IMR-90 (cell line): ENCODE measurements around the gene LDB2. TPM values are rescaled to one million over a fixed set of nuclear protein-coding genes. Genes with fewer than 3 reads are reported as not detected.

Experiments
- ATAC-seq: fragments of 200-7000 bp; cut with Tn5 transposase; 2 replicates; pipeline ENCODE4 v1.9.1; 2020; ENCODE audit warnings: low read depth, mild to moderate bottlenecking, moderate library complexity
- BruUV-seq: library from RNA; stranded (reverse); fragments of 400-500 nt; replicated peaks from 2 replicates; lab custom pipeline; 2021; lab: Mats Ljungman, UMichigan
- CTCF ChIA-PET: fragments of 300-600 bp; formaldehyde crosslinking; extraction: SDS; loops from one replicate; lab custom pipeline; 2021; ENCODE audit warnings: antibody characterized with exemption; lab: Yijun Ruan, JAX
- POLR2A ChIA-PET: fragments of 300-600 bp; sonication (Branson Sonifier 250); formaldehyde crosslinking; loops from one replicate; lab custom pipeline; 2022; ENCODE audit warnings: antibody characterized with exemption; ENCODE audit not compliant: unreplicated experiment; lab: Charles Lee
- DNase-seq: peaks from one replicate; pipeline ENCODE4 v3.0.0; 2013
- H2AFZ ChIP-seq: replicated peaks from 2 replicates; pipeline ENCODE3; 2013; ENCODE audit warnings: low read length, mild to moderate bottlenecking; ENCODE audit not compliant: poor library complexity
- H2AK5ac ChIP-seq: 2 replicates; pipeline ENCODE4 v1.6.1; 2013; ENCODE audit warnings: low read depth, low read length, inconsistent platforms
- H2AK9ac ChIP-seq: replicated peaks from 2 replicates; pipeline ENCODE3; 2013; ENCODE audit warnings: mild to moderate bottlenecking, low read depth, low read length, moderate library complexity; ENCODE audit not compliant: poor library complexity
- H2BK120ac ChIP-seq: 2 replicates; pipeline ENCODE4 v1.6.1; 2013; ENCODE audit warnings: low read depth, low read length, inconsistent platforms
- H2BK15ac ChIP-seq: 3 replicates; pipeline ENCODE4 v1.6.1; 2013; ENCODE audit warnings: low read depth, low read length, inconsistent platforms
- H2BK20ac ChIP-seq: 2 replicates; pipeline ENCODE4 v1.6.1; 2013; ENCODE audit warnings: low read depth, mild to moderate bottlenecking, inconsistent platforms, low read length, moderate library complexity
- H2BK5ac ChIP-seq: 2 replicates; pipeline ENCODE4 v1.6.1; 2013; ENCODE audit warnings: mild to moderate bottlenecking, low read depth, low read length, inconsistent platforms; ENCODE audit not compliant: poor library complexity, severe bottlenecking
- H3K14ac ChIP-seq: replicated peaks from 2 replicates; pipeline ENCODE4 v1.6.1; 2013; ENCODE audit warnings: low read depth, low read length, inconsistent platforms
- H3K18ac ChIP-seq: 2 replicates; pipeline ENCODE4 v1.6.1; 2013; ENCODE audit warnings: low read depth, low read length, control low read depth
- H3K23ac ChIP-seq: 2 replicates; pipeline ENCODE4 v1.6.1; 2013; ENCODE audit warnings: low read depth, low read length, inconsistent platforms
- H3K27ac ChIP-seq: 2 replicates; pipeline ENCODE4 v1.5.1; 2013; ENCODE audit warnings: mild to moderate bottlenecking, control low read depth, low read length; ENCODE audit not compliant: insufficient read depth
- H3K27me3 ChIP-seq: 2 replicates; pipeline ENCODE4 v1.6.1; 2013; ENCODE audit warnings: low read length; ENCODE audit not compliant: control insufficient read depth, insufficient read depth
- H3K36me3 ChIP-seq: 2 replicates; pipeline ENCODE4 v1.6.1; 2013; ENCODE audit warnings: low read length, mixed read lengths; ENCODE audit not compliant: control insufficient read depth, insufficient read depth
- H3K4ac ChIP-seq: 2 replicates; pipeline ENCODE4 v1.6.1; 2013; ENCODE audit warnings: low read depth, low read length, inconsistent platforms
- H3K4me1 ChIP-seq: 2 replicates; pipeline ENCODE4 v1.6.1; 2013; ENCODE audit warnings: low read length, mixed read lengths; ENCODE audit not compliant: control insufficient read depth, insufficient read depth
- H3K4me2 ChIP-seq: 2 replicates; pipeline ENCODE4 v1.6.1; 2013; ENCODE audit warnings: low read depth, mild to moderate bottlenecking, control low read depth, low read length, moderate library complexity
- H3K4me3 ChIP-seq: 2 replicates; pipeline ENCODE4 v1.5.1; 2013; ENCODE audit warnings: low read depth, mild to moderate bottlenecking, control low read depth, low read length, moderate library complexity; ENCODE audit not compliant: insufficient read depth
- H3K56ac ChIP-seq: 2 replicates; pipeline ENCODE4 v1.6.1; 2013; ENCODE audit warnings: low read length, inconsistent platforms; ENCODE audit not compliant: insufficient read depth; ENCODE audit errors: extremely low read depth
- H3K79me1 ChIP-seq, 2 experiments: 2 replicates each; pipeline ENCODE4 v1.6.1; 2013; ENCODE audit warnings: low read length in 2 of 2, inconsistent platforms in 1 of 2, low read depth in 1 of 2
- H3K9ac ChIP-seq: 2 replicates; pipeline ENCODE4 v1.6.1; 2013; ENCODE audit warnings: low read depth, low read length, control low read depth
- H3K9me1 ChIP-seq: 2 replicates; pipeline ENCODE4 v1.6.1; 2013; ENCODE audit warnings: low read length, inconsistent platforms; ENCODE audit not compliant: insufficient read depth
- H3K9me3 ChIP-seq: 2 replicates; pipeline ENCODE4 v1.6.1; 2013; ENCODE audit warnings: low read length; ENCODE audit not compliant: control insufficient read depth, insufficient read depth
- H4K20me1 ChIP-seq: 2 replicates; pipeline ENCODE4 v1.6.1; 2013; ENCODE audit warnings: low read length, inconsistent platforms; ENCODE audit not compliant: insufficient read depth
- H4K5ac ChIP-seq: 2 replicates; pipeline ENCODE4 v1.6.1; 2013; ENCODE audit warnings: mild to moderate bottlenecking, low read depth, low read length, control low read depth
- H4K8ac ChIP-seq, 2 experiments: 2 replicates each; pipeline ENCODE4 v1.6.1; 2013; ENCODE audit warnings: low read depth in 2 of 2, low read length in 2 of 2, control low read depth in 1 of 2, inconsistent platforms in 1 of 2
- H4K91ac ChIP-seq: 2 replicates; pipeline ENCODE4 v1.6.1; 2013; ENCODE audit warnings: low read depth, low read length, inconsistent platforms; ENCODE audit not compliant: insufficient read depth
- CEBPB ChIP-seq: IDR thresholded peaks from 2 replicates; pipeline ENCODE4 v1.6.1; 2012; ENCODE audit warnings: low read depth, low read length, improper control_type of control experiment
- MAFK ChIP-seq: IDR thresholded peaks from 2 replicates; pipeline ENCODE4 v1.6.1; 2012; ENCODE audit warnings: low read depth, low read length, improper control_type of control experiment
- RCOR1 ChIP-seq: IDR thresholded peaks from 2 replicates; pipeline ENCODE4 v1.6.1; 2012; ENCODE audit warnings: mild to moderate bottlenecking, low read length, improper control_type of control experiment; ENCODE audit not compliant: insufficient replicate concordance
- WGBS, 2 experiments: methylation state at CpG; one replicate each; pipeline versions ENCODE4 v1.1.5 to v1.1.7; 2013; ENCODE audit warnings: missing lambda C conversion rate in 2 of 2; ENCODE audit not compliant: insufficient read length in 1 of 2; ENCODE audit errors: extremely low coverage in 2 of 2; 5-methylcytosine and 5-hydroxymethylcytosine counted together
- dilution Hi-C: fragments of 300-500 bp; cut with HindIII; formaldehyde crosslinking; loops from one replicate; pipeline ENCODE4 v1.14.3; 2018; ENCODE audit warnings: low sequenced_read_pairs; ENCODE audit not compliant: unreplicated experiment
- in situ Hi-C: fragments of 300-500 bp; cut with MboI; formaldehyde crosslinking; loops from 3 replicates; pipeline ENCODE4 v1.14.3; 2019; ENCODE audit warnings: low sequenced_read_pairs, inconsistent platforms, mixed read lengths
- intact Hi-C: fragments of 100-400 bp; cut with micrococcal nuclease; formaldehyde crosslinking; loops from 2 replicates; pipeline ENCODE4 v1.10.0; 2022
- polyA plus RNA-seq, 3 experiments: library from polyadenylated mRNA; depleted of rRNA; stranded (reverse); fragments of >200 nt; gene quantifications; 2 replicates each; pipeline ENCODE4 v1.2.3, GENCODE V29; 2012; ENCODE audit warnings: low replicate concordance in 1 of 3
- total RNA-seq: library from RNA; depleted of rRNA; stranded (reverse); fragments of >200 nt; gene quantifications from 2 replicates; pipeline ENCODE4 v1.2.3, GENCODE V29; 2012

Gene LDB2
- total and polyA plus RNA-seq, 2 of the 4 experiments (the other 2 are of a cell fraction): 67.9 to 116 TPM

DNA sequence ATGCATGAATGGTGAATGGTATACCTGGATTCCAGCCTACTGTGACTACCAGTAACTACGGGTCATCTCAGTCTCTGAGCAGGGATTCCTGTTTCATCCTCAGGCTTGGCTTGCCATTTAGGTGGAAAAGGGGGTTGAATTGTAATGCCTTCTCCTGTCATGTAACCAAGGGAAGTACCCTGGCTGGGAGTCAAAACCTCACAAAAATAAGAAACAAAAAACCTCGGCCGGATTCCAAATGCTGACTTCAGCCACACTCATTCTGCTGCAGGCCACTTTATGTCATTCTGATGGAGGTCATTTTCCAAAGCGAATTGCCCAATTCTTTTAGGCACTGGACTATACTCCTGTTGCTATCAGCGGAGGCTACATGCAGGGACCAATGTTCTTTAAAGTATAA, 324.7 kb downstream of the LDB2 start:
- no peaks in the 10 kb centered on the region for H3K79me1 ChIP-seq
- ATAC-seq (peak; percentile 81), DNase-seq (peak; percentile 83)
- no peak overlapping the region for H2BK5ac ChIP-seq
- no peak overlapping the region for H3K18ac ChIP-seq
- H2AK5ac ChIP-seq: no peak overlapping the region
- WGBS, 2 experiments: no CpG with 5 or more reads among the region's 5 CpGs
- H4K5ac ChIP-seq: no peak overlapping the region
- no TSS peak for BruUV-seq
- H3K4me2 ChIP-seq: no peak overlapping the region
- no peak overlapping the region for H4K8ac ChIP-seq
- intact Hi-C loops: no loop called here
- no peak overlapping the region; the same call in 2 of the 3 replicates for H2BK15ac ChIP-seq
- H3K27ac ChIP-seq: no peak overlapping the region; the same call in 1 of the 2 replicates
- H3K14ac ChIP-seq: no peak overlapping the region
- H2AK9ac ChIP-seq: no peak overlapping the region
- H3K4me1 ChIP-seq: peaks cover 6% of the 10 kb centered on the region
- TF ChIP-seq CEBPB: peak; percentile 76
- TF ChIP-seq MAFK: 0 out of 2 replicates have a peak, but pooled peaks have one; percentile 3
- TF ChIP-seq RCOR1: no peak
- no peaks in the 10 kb centered on the region for H4K20me1 ChIP-seq
- H2AFZ ChIP-seq: no peak overlapping the region
- H3K9me1 ChIP-seq: no peaks in the 10 kb centered on the region
- no peak overlapping the region for H3K9ac ChIP-seq
- no peak overlapping the region for H3K4ac ChIP-seq
- H3K4me3 ChIP-seq: no peak overlapping the region
- no peak overlapping the region for H4K91ac ChIP-seq
- in situ Hi-C loops: no loop called here
- no peaks in the 10 kb centered on the region for H3K27me3 ChIP-seq
- H3K9me3 ChIP-seq: no peaks in the 10 kb centered on the region
- ChIA-PET POLR2A (no interaction called here), CTCF (no interaction called here)
- H2BK20ac ChIP-seq: no peak overlapping the region
- no peak overlapping the region for H3K23ac ChIP-seq
- H3K36me3 ChIP-seq: no peaks in the 10 kb centered on the region
- no peak overlapping the region for H3K56ac ChIP-seq
- dilution Hi-C loops: no loop called here
- no peak overlapping the region for H2BK120ac ChIP-seq
